Activated T-cell treated with anti-CD3 and anti-CD28 coated beads, Interleukin-2, amount 50 U/mL, for 24 hours (primary cell): ENCODE results near the gene CGA.
A peak's percentile ranks its signal among the peaks of the same experiment; 100 is the strongest.

Experiments used
- DNase-seq: peaks from one replicate; pipeline ENCODE4 v3.0.0-alpha.2; 2020
- H3K27ac Mint-ChIP-seq: 2 replicates; pipeline ENCODE4 v1.8.0; 2020; ENCODE audit warnings: mild to moderate bottlenecking, mixed read lengths
- H3K27me3 Mint-ChIP-seq: 2 replicates; pipeline ENCODE4 v1.8.0; 2020; ENCODE audit warnings: mixed read lengths
- H3K36me3 Mint-ChIP-seq: 2 replicates; pipeline ENCODE4 v1.8.0; 2020; ENCODE audit warnings: low read depth, mixed read lengths
- H3K4me1 Mint-ChIP-seq: 2 replicates; pipeline ENCODE4 v1.8.0; 2020; ENCODE audit warnings: low read depth, mixed read lengths
- H3K4me3 Mint-ChIP-seq: 2 replicates; pipeline ENCODE4 v1.8.0; 2020; ENCODE audit warnings: mild to moderate bottlenecking, moderate library complexity, mixed read lengths
- H3K9me3 Mint-ChIP-seq: 2 replicates; pipeline ENCODE4 v1.8.0; 2020; ENCODE audit warnings: mixed read lengths

Gene CGA

GRCh38 chr6:87102151-87102621 is 7.3 kb upstream of the CGA start:
- H3K4me1 Mint-ChIP-seq = no peaks in the 10 kb centered on the region
- H3K27ac Mint-ChIP-seq = no peak overlapping the region

GRCh38 chr6:87101067-87101466 is 6.2 kb upstream of the CGA start:
- no peak overlapping the region for H3K4me3 Mint-ChIP-seq
- H3K36me3 Mint-ChIP-seq = no peaks in the 10 kb centered on the region
- no peaks in the 10 kb centered on the region for H3K4me1 Mint-ChIP-seq
- H3K27ac Mint-ChIP-seq = no peak overlapping the region
- H3K9me3 Mint-ChIP-seq = no peaks in the 10 kb centered on the region
- H3K27me3 Mint-ChIP-seq = peaks cover 10% of the 10 kb centered on the region
- no peak for DNase-seq

More at GRCh38 chr6:87102151-87102621, 7.3 kb upstream of the CGA start:
- no peak overlapping the region for H3K4me3 Mint-ChIP-seq
- H3K36me3 Mint-ChIP-seq = no peaks in the 10 kb centered on the region
- DNase-seq = no peak
- H3K27me3 Mint-ChIP-seq = peaks cover 6% of the 10 kb centered on the region
- H3K9me3 Mint-ChIP-seq = no peaks in the 10 kb centered on the region

GRCh38 chr6:87100216-87100615 is 5.3 kb upstream of the CGA start:
- Mint-ChIP-seq H3K4me3 (no peak overlapping the region), H3K36me3 (no peaks in the 10 kb centered on the region), H3K4me1 (no peaks in the 10 kb centered on the region), H3K9me3 (no peaks in the 10 kb centered on the region), H3K27me3 (peaks cover 17% of the 10 kb centered on the region), H3K27ac (no peak overlapping the region)
- no peak for DNase-seq

- H3K4me1 Mint-ChIP-seq = no peaks in the 10 kb centered on the region
- no peak overlapping the region for H3K4me3 Mint-ChIP-seq
- peaks cover 24% of the 10 kb centered on the region for H3K27me3 Mint-ChIP-seq
- H3K27ac Mint-ChIP-seq = no peak overlapping the region
- DNase-seq = no peak
- no peaks in the 10 kb centered on the region for H3K9me3 Mint-ChIP-seq
- no peaks in the 10 kb centered on the region for H3K36me3 Mint-ChIP-seq
Observed at GRCh38 chr6:87099472-87099871, 4.6 kb upstream of the CGA start.

GRCh38 chr6:87094576-87094975 is 330 bp downstream of the CGA start:
- no peak for DNase-seq
- Mint-ChIP-seq H3K27me3 (peaks cover 32% of the 10 kb centered on the region), H3K36me3 (no peaks in the 10 kb centered on the region), H3K4me1 (peaks cover 4% of the 10 kb centered on the region), H3K27ac (no peak overlapping the region), H3K4me3 (no peak overlapping the region), H3K9me3 (no peaks in the 10 kb centered on the region)

- no peak for DNase-seq
- Mint-ChIP-seq H3K4me1 (peaks cover 4% of the 10 kb centered on the region), H3K4me3 (no peak overlapping the region), H3K27ac (no peak overlapping the region), H3K9me3 (no peaks in the 10 kb centered on the region), H3K27me3 (peaks cover 25% of the 10 kb centered on the region), H3K36me3 (no peaks in the 10 kb centered on the region)
Observed at GRCh38 chr6:87093651-87094050, 1.3 kb downstream of the CGA start.

GRCh38 chr6:87093199-87093598 is 1.7 kb downstream of the CGA start:
- no peaks in the 10 kb centered on the region for H3K9me3 Mint-ChIP-seq
- H3K36me3 Mint-ChIP-seq = no peaks in the 10 kb centered on the region
- H3K4me1 Mint-ChIP-seq = peaks cover 4% of the 10 kb centered on the region
- peaks cover 25% of the 10 kb centered on the region for H3K27me3 Mint-ChIP-seq
- DNase-seq = no peak
- no peak overlapping the region for H3K4me3 Mint-ChIP-seq
- no peak overlapping the region for H3K27ac Mint-ChIP-seq

GRCh38 chr6:87092435-87092834 is 2.5 kb downstream of the CGA start:
- peaks cover 25% of the 10 kb centered on the region for H3K27me3 Mint-ChIP-seq
- H3K27ac Mint-ChIP-seq = no peak overlapping the region
- H3K4me1 Mint-ChIP-seq = peaks cover 4% of the 10 kb centered on the region
- no peak overlapping the region for H3K4me3 Mint-ChIP-seq
- DNase-seq = no peak
- H3K9me3 Mint-ChIP-seq = no peaks in the 10 kb centered on the region
- H3K36me3 Mint-ChIP-seq = no peaks in the 10 kb centered on the region

- H3K9me3 Mint-ChIP-seq = no peaks in the 10 kb centered on the region
- H3K4me1 Mint-ChIP-seq = peaks cover 4% of the 10 kb centered on the region
- H3K4me3 Mint-ChIP-seq = no peak overlapping the region
- peaks cover 18% of the 10 kb centered on the region for H3K27me3 Mint-ChIP-seq
- DNase-seq = no peak
- H3K27ac Mint-ChIP-seq = no peak overlapping the region
- H3K36me3 Mint-ChIP-seq = no peaks in the 10 kb centered on the region
Observed at GRCh38 chr6:87089135-87089534, 5.8 kb downstream of the CGA start.

- DNase-seq = no peak
- Mint-ChIP-seq H3K4me1 (peaks cover under 1% of the 10 kb centered on the region), H3K36me3 (no peaks in the 10 kb centered on the region), H3K9me3 (no peaks in the 10 kb centered on the region), H3K27ac (no peak overlapping the region), H3K4me3 (no peak overlapping the region), H3K27me3 (peaks cover 18% of the 10 kb centered on the region)
Observed at GRCh38 chr6:87088076-87088475, 6.8 kb downstream of the CGA start.

GRCh38 chr6:87082160-87082721 is 12.7 kb downstream of the CGA start:
- H3K4me1 Mint-ChIP-seq = peaks cover 2% of the 10 kb centered on the region
- no peak overlapping the region for H3K4me3 Mint-ChIP-seq
- DNase-seq = no peak
- H3K27me3 Mint-ChIP-seq = peaks cover 43% of the 10 kb centered on the region
- H3K9me3 Mint-ChIP-seq = no peaks in the 10 kb centered on the region
- H3K36me3 Mint-ChIP-seq = no peaks in the 10 kb centered on the region
- H3K27ac Mint-ChIP-seq = no peak overlapping the region

- Mint-ChIP-seq H3K4me1 (peaks cover 2% of the 10 kb centered on the region), H3K27ac (no peak overlapping the region), H3K9me3 (no peaks in the 10 kb centered on the region), H3K4me3 (no peak overlapping the region), H3K36me3 (no peaks in the 10 kb centered on the region), H3K27me3 (peaks cover 33% of the 10 kb centered on the region)
- peak; percentile 59 for DNase-seq
Observed at GRCh38 chr6:87078983-87079616, 15.8 kb downstream of the CGA start.

- Mint-ChIP-seq H3K27me3 (peaks cover 13% of the 10 kb centered on the region), H3K4me1 (no peaks in the 10 kb centered on the region), H3K9me3 (no peaks in the 10 kb centered on the region), H3K4me3 (no peak overlapping the region), H3K36me3 (no peaks in the 10 kb centered on the region), H3K27ac (no peak overlapping the region)
- no peak for DNase-seq
Observed at GRCh38 chr6:87075168-87075567, 19.7 kb downstream of the CGA start.

GRCh38 chr6:87074101-87074621 is 20.7 kb downstream of the CGA start:
- H3K4me3 Mint-ChIP-seq = no peak overlapping the region
- no peak overlapping the region for H3K27ac Mint-ChIP-seq
- no peaks in the 10 kb centered on the region for H3K4me1 Mint-ChIP-seq
- H3K36me3 Mint-ChIP-seq = no peaks in the 10 kb centered on the region
- H3K27me3 Mint-ChIP-seq = peaks cover 11% of the 10 kb centered on the region
- no peak for DNase-seq
- H3K9me3 Mint-ChIP-seq = no peaks in the 10 kb centered on the region

- H3K4me1 Mint-ChIP-seq = no peaks in the 10 kb centered on the region
- H3K27ac Mint-ChIP-seq = no peak overlapping the region
- no peak for DNase-seq
- H3K27me3 Mint-ChIP-seq = peaks cover 18% of the 10 kb centered on the region
- no peaks in the 10 kb centered on the region for H3K36me3 Mint-ChIP-seq
- no peak overlapping the region for H3K4me3 Mint-ChIP-seq
- H3K9me3 Mint-ChIP-seq = no peaks in the 10 kb centered on the region
Observed at GRCh38 chr6:87071683-87072082, 23.2 kb downstream of the CGA start.
